WTC11 (cell line): ENCODE data around the gene ANO10.
A peak's percentile ranks its signal among the peaks of the same experiment; 100 is the strongest.

ENCODE experiments used
- CBFB ChIP-seq: sonication (generic); formaldehyde crosslinking; IDR thresholded peaks from 2 replicates; pipeline ENCODE4 v1.8.1; 2022; ENCODE audit warnings: mild to moderate bottlenecking, low read depth, missing genetic modification reagents
- CTCF ChIP-seq: fragments of 200-600 bp; IDR thresholded peaks from 2 replicates; pipeline ENCODE4 v1.8.0; 2022; ENCODE audit warnings: antibody characterized with exemption
- KAT7 ChIP-seq: sonication (generic); formaldehyde crosslinking; IDR thresholded peaks from 2 replicates; pipeline ENCODE4 v1.8.1; 2023; ENCODE audit warnings: missing genetic modification reagents, mild to moderate bottlenecking, borderline replicate concordance
- RELA ChIP-seq: sonication (generic); formaldehyde crosslinking; IDR thresholded peaks from 2 replicates; pipeline ENCODE4 v1.8.1; 2022; ENCODE audit warnings: missing genetic modification reagents, mild to moderate bottlenecking, borderline replicate concordance
- TCF7 ChIP-seq: sonication (generic); formaldehyde crosslinking; IDR thresholded peaks from 2 replicates; pipeline ENCODE4 v1.8.0; 2022; ENCODE audit warnings: mild to moderate bottlenecking, low read depth, missing genetic modification reagents, moderate library complexity

GRCh38 chr3:43442872-43443395 lies 178.9 kb downstream of the ANO10 start:
- no peak for TF ChIP-seq KAT7 (CRISPR knock-in tag)
- no peak for TF ChIP-seq CBFB (CRISPR knock-in tag)
- TF ChIP-seq RELA (CRISPR knock-in tag) = no peak
- no peak for TF ChIP-seq TCF7 (CRISPR knock-in tag)
- TF ChIP-seq CTCF = 0 out of 2 replicates have a peak, but pooled peaks have one; percentile 12
